GM06990 (cell line): ENCODE results near the gene EPHB1.
"Not testable (repeated sequence)": the region's sequence is repeated elsewhere in the genome, so short reads cannot be mapped to it uniquely, and the experiment has no call there.

Source experiments
- DNase-seq: peaks from one replicate; pipeline ENCODE4 v3.0.0-alpha.2; 2011; ENCODE audit not compliant: insufficient read length; ENCODE audit errors: extremely low read depth
- H3K27me3 ChIP-seq: replicated peaks from 2 replicates; pipeline ENCODE4 v1.6.0; 2011; ENCODE audit warnings: low read length; ENCODE audit not compliant: control insufficient read depth, insufficient read depth
- H3K36me3 ChIP-seq: 2 replicates; pipeline ENCODE4 v1.5.1; 2011; ENCODE audit warnings: low read length; ENCODE audit not compliant: control insufficient read depth, insufficient read depth
- H3K4me3 ChIP-seq: replicated peaks from 2 replicates; pipeline ENCODE4 v1.5.1; 2011; ENCODE audit warnings: low read depth, mild to moderate bottlenecking, control low read depth, low read length
- TF ChIP-seq, protein P1 (sequence below): IDR thresholded peaks from 2 replicates; pipeline ENCODE4 v1.5.1; 2011; ENCODE audit warnings: low read length, control low read depth, mild to moderate bottlenecking, inconsistent platforms; ENCODE audit not compliant: insufficient read depth, poor library complexity, severe bottlenecking

EPHB1 gene

GRCh38 chr3:135034291-135034768 is 239.3 kb downstream of the EPHB1 start:
- Histone ChIP-seq H3K36me3 (no peaks in the 10 kb centered on the region), H3K4me3 (no peak overlapping the region), H3K27me3 (no peaks in the 10 kb centered on the region; the same call in none of the 2 replicates)
- DNase-seq = no peak
- TF ChIP-seq, protein P1, sequence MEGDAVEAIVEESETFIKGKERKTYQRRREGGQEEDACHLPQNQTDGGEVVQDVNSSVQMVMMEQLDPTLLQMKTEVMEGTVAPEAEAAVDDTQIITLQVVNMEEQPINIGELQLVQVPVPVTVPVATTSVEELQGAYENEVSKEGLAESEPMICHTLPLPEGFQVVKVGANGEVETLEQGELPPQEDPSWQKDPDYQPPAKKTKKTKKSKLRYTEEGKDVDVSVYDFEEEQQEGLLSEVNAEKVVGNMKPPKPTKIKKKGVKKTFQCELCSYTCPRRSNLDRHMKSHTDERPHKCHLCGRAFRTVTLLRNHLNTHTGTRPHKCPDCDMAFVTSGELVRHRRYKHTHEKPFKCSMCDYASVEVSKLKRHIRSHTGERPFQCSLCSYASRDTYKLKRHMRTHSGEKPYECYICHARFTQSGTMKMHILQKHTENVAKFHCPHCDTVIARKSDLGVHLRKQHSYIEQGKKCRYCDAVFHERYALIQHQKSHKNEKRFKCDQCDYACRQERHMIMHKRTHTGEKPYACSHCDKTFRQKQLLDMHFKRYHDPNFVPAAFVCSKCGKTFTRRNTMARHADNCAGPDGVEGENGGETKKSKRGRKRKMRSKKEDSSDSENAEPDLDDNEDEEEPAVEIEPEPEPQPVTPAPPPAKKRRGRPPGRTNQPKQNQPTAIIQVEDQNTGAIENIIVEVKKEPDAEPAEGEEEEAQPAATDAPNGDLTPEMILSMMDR = no peak

DNA sequence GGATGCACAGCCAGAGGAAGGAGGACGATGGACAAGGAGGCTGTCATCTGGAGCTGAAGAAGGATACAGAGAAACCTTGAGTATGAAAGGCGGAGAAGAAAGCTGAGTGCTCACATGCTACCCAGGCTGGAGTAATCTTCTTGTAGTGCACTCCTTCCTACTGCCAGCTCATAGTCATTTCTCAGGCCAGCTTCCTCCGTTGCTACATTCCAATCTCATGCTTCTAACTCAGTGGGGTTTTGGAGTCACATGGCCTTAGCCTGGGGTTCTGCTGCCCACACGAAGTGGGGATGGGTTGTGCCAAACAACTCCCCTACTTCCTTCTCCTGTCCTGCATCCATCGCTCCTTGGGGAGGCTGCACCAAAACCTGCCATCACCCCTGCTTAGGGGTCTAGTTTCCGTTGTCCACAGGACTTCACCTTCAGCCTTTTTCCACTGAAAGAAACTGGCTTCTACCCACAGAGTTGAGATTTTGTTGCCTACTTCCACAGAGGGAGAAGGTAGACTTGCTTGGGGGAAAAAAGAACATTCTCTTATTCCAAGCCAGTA is 239.9 kb downstream of the EPHB1 start:
- no peaks in the 10 kb centered on the region for H3K36me3 ChIP-seq
- DNase-seq = no peak
- no peak overlapping the region for H3K4me3 ChIP-seq
- H3K27me3 ChIP-seq = no peaks in the 10 kb centered on the region; the same call in none of the 2 replicates
- TF ChIP-seq, protein P1 = no peak

DNA sequence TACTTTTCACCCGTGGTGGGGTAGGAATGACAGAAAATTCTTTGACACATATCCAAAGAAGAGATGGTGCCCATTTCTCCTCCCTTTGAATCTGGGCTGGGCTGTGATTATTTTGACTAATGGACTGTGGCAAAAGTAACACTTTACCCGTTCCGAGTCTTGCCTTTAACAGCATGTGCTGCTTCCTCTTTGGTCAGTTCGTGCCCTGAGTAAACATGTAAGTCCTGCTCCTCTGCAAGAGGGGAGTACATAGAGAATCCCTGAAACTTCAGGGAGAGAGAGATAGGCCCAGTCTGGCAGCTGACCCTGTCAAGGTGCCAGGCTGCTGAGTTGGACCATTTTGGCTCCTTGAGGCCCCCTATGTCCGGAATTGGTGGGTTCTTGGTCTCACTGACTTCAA is 243.1 kb downstream of the EPHB1 start:
- H3K27me3 ChIP-seq = no peaks in the 10 kb centered on the region; the same call in none of the 2 replicates
- DNase-seq = no peak
- TF ChIP-seq, protein P1 = no peak
- H3K4me3 ChIP-seq = no peak overlapping the region
- H3K36me3 ChIP-seq = no peaks in the 10 kb centered on the region

DNA sequence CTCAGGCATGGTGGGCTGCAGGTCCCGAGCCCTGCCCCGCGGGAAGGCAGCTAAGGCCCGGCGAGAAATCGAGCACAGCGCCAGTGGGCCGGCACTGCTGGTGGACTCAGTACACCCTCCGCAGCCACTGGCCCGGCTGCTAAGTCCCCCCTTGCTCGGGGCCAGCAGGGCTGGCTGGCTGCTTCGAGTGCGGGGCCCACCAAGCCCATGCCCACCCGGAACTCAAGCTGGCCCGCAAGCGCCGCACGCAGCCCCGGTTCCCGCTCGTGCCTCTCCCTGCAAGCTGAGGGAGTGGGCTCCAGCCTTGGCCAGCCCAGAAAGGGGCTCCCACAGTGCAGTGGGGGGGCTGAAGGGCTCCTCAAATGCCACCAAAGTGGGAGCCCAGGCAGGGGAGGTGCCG is 244.5 kb downstream of the EPHB1 start:
- not testable (repeated sequence) for H3K4me3 ChIP-seq, H3K36me3 ChIP-seq, DNase-seq, H3K27me3 ChIP-seq

- Histone ChIP-seq H3K4me3 (no peak overlapping the region), H3K27me3 (no peaks in the 10 kb centered on the region; the same call in none of the 2 replicates), H3K36me3 (no peaks in the 10 kb centered on the region)
- no peak for DNase-seq
- TF ChIP-seq, protein P1 = no peak
Observed at GRCh38 chr3:135040321-135041240, 245.5 kb downstream of the EPHB1 start.

- H3K36me3 ChIP-seq = no peaks in the 10 kb centered on the region
Observed at GRCh38 chr3:135041601-135042000, 246.5 kb downstream of the EPHB1 start.

More at GRCh38 chr3:135041601-135042000, 246.5 kb downstream of the EPHB1 start:
- no peaks in the 10 kb centered on the region; the same call in 1 of the 2 replicates for H3K27me3 ChIP-seq
- TF ChIP-seq, protein P1 = no peak
- H3K4me3 ChIP-seq = no peak overlapping the region
- DNase-seq = no peak
